Small intestine (tissue), 7 donors: ENCODE data around the gene UQCRC1. TPM values are rescaled to one million over a fixed set of nuclear protein-coding genes. Genes with fewer than 3 reads are reported as not detected.
A peak's percentile ranks its signal among the peaks of the same experiment; 100 is the strongest.

ENCODE experiments used
- DNase-seq, 2 donors: peaks; one replicate each; pipeline versions ENCODE4 v3.0.0 to v3.0.0-alpha.2; 2013
- FAIRE-seq: peaks from 2 replicates; lab custom pipeline; 2012; peaks lifted over from hg19 to GRCh38; lab: Jason Lieb, UNC
- H3K27ac ChIP-seq, 3 donors: one replicate each; pipeline ENCODE4 v1.5.1; 2013; ENCODE audit warnings: low read length in 2 of 3, mild to moderate bottlenecking in 2 of 3, control low read depth in 1 of 3, inconsistent platforms in 1 of 3, low read depth in 1 of 3, moderate library complexity in 1 of 3
- H3K27me3 ChIP-seq, 3 donors: one replicate each; pipeline ENCODE4 v1.6.1; 2013; ENCODE audit warnings: low read length in 3 of 3, inconsistent platforms in 1 of 3; ENCODE audit not compliant: control insufficient read depth in 3 of 3, insufficient read depth in 3 of 3
- H3K36me3 ChIP-seq, 3 donors: one replicate each; pipeline ENCODE4 v1.6.1; 2013; ENCODE audit warnings: low read length in 3 of 3, inconsistent platforms in 1 of 3, low read depth in 1 of 3, mild to moderate bottlenecking in 1 of 3, moderate library complexity in 1 of 3; ENCODE audit not compliant: control insufficient read depth in 3 of 3, insufficient read depth in 2 of 3
- H3K4me1 ChIP-seq, 3 donors: one replicate each; pipeline ENCODE4 v1.6.1; 2013; ENCODE audit warnings: low read length in 2 of 3, inconsistent platforms in 1 of 3, low read depth in 1 of 3, mild to moderate bottlenecking in 1 of 3, moderate library complexity in 1 of 3; ENCODE audit not compliant: control insufficient read depth in 3 of 3, insufficient read depth in 2 of 3
- H3K4me3 ChIP-seq, 3 donors: one replicate each; pipeline ENCODE4 v1.5.1; 2013; ENCODE audit warnings: low read length in 3 of 3, control low read depth in 1 of 3, inconsistent platforms in 1 of 3, low read depth in 1 of 3, mild to moderate bottlenecking in 1 of 3, moderate library complexity in 1 of 3
- H3K9me3 ChIP-seq, 2 donors: one replicate each; pipeline ENCODE4 v1.6.1; 2013; ENCODE audit warnings: low read depth in 1 of 2, low read length in 1 of 2; ENCODE audit not compliant: control insufficient read depth in 2 of 2, insufficient read depth in 1 of 2
- WGBS, 3 donors: extraction: QIAGEN DNeasy Blood & Tissue Kit; methylation state at CpG; one replicate each; pipeline ENCODE4 v1.1.7; 2013; 5-methylcytosine and 5-hydroxymethylcytosine counted together
- polyA plus RNA-seq, 4 donors: library from polyadenylated mRNA; stranded (reverse) in 3 of 4; unstranded in 1 of 4; fragments of 200-250 nt in 3 of 4; fragments of 120-200 nt in 1 of 4; gene quantifications; one replicate each; pipeline versions ENCODE4 v1.2.1 to v1.2.3, GENCODE V29; 2013
- donor health status: healthy with polysubstance abuse.
- donor health status: control.
- donor health status: control.
- donor health status: Bipolar disorder and iron deficiency.
- donor health status: healthy.

UQCRC1 gene
- polyA plus RNA-seq, 4 donors = 291 to 692 (median 452) TPM

DNA sequence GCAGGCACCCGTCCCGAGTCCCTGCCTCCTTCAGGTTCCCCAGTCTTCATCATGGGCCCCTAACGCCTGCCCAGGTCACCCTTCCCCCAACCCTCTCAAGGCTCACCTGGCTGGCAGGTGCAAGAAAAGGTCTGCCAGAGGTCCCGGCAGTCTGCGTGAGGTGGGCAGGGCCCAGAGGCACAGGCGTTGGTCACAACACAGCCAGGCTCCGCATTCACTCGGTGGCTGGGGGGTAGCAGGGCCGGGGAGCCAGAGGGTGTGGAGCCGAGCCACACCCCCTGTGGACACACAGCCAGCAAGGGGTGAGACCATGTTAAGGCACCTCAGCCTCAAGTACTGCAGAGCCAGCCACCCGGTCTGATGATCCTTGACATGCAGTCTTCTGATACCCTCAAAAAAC is 42.3 kb upstream of the UQCRC1 start:
- WGBS, 3 donors = 33 to 71% (median 59%) methylated on average over 11 of the region's 11 CpGs
- H3K4me1 ChIP-seq = peaks cover 0 to 10% (median 0%) of the 10 kb centered on the region in 3 donors
- H3K9me3 ChIP-seq = no peaks in the 10 kb centered on the region
- DNase-seq (no peak), FAIRE-seq (no peak)
- no peak overlapping the region for H3K27ac ChIP-seq
- peaks cover 0 to under 1% (median 0%) of the 10 kb centered on the region in 3 donors for H3K27me3 ChIP-seq
- no peak overlapping the region for H3K4me3 ChIP-seq
- peaks cover 0 to 16% (median 0%) of the 10 kb centered on the region in 3 donors for H3K36me3 ChIP-seq

DNA sequence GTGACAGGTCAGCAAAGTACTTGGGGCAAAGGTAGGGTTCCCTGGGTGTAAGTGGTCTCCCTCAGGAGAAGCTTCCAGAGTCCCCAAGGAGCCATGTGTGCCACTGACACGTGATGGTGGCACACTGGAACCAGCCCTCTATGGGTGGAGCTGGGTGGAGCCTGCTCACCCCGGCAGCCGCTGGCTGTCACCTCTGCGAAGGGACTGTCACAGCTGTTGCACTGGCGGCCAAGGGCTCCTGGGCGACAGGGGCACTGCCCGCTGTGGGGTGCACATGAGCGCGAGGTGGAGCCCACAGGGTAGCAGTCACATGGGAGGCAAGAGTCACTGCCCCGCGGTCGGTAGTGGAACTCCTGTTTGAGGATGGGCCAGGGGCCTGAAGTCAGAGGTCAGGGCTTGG is 41.3 kb upstream of the UQCRC1 start:
- FAIRE-seq (no peak), DNase-seq (peak in 1 of 2 donors; percentile 28)
- H3K4me1 ChIP-seq = peaks cover 0 to 8% (median 0%) of the 10 kb centered on the region in 3 donors
- peaks cover 0 to 23% (median 0%) of the 10 kb centered on the region in 3 donors for H3K36me3 ChIP-seq
- H3K9me3 ChIP-seq = no peaks in the 10 kb centered on the region
- WGBS, 3 donors = 65 to 85% (median 73%) methylated on average over 12 of the region's 12 CpGs
- no peaks in the 10 kb centered on the region for H3K27me3 ChIP-seq
- H3K27ac ChIP-seq = no peak overlapping the region
- no peak overlapping the region for H3K4me3 ChIP-seq

DNA sequence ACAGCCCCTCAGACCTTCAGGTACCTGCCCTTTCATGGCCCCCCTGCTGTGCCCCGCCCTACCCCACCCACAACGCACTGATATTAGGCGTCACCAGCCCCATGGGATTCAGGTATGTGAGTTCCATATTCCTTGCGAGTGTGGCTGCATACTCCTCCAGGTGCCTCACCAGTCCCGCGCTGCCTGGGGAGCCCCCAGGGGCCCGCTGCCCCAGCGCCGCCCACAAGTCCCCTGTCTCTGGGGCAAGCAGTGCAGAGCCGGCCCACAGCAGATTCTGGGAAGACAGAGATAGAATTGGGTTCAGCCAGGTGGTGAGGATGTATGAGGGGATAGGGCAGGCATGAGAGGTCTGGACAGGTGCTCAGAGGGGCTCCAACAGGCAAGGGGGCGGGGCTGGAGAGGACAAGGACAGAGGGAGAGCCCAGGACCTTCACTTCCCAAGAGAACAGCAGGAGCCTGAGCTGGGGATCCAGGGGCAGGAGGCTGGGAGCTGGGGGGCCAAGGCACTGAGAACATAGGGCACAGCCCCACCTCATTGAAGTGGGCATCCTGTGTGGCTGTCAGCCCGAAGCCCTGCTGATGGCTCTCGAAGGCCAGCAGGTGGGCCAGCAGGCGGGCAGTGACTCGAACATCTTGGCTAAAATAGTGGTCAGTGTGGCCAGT is 38.9 kb upstream of the UQCRC1 start:
- H3K27me3 ChIP-seq = no peaks in the 10 kb centered on the region
- DNase-seq = no peak
- H3K9me3 ChIP-seq = no peaks in the 10 kb centered on the region
- WGBS, 3 donors = 73 to 86% (median 82%) methylated on average over 15 of the region's 15 CpGs
- H3K4me3 ChIP-seq = no peak overlapping the region
- peaks cover 0 to 8% (median 0%) of the 10 kb centered on the region in 3 donors for H3K4me1 ChIP-seq
- FAIRE-seq = no peak
- no peak overlapping the region for H3K27ac ChIP-seq
- H3K36me3 ChIP-seq = peaks cover 0 to 26% (median 0%) of the 10 kb centered on the region in 3 donors

DNA sequence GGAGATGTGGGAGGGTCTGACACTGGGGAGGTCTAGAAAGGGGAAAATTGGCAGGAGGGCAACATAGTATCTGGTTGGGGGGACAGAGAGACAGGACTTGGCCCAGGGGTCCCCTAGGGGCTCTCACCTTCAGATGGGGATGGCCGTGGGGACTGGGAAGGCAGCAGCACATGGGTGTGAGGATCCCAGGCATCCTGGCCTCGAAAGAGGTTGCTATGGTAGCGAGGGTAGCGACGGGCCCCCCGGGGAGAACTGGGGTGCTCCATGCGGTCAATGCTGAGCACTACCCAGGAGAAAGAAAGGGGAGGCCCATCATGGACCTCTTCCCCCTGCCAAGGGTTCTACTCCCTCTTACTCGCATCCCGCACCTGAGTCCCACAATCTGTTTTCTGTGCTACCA is 38.3 kb upstream of the UQCRC1 start:
- Histone ChIP-seq H3K4me3 (no peak overlapping the region), H3K9me3 (no peaks in the 10 kb centered on the region), H3K4me1 (peaks cover 0 to 8% (median 0%) of the 10 kb centered on the region in 3 donors), H3K36me3 (peaks cover 0 to 24% (median 0%) of the 10 kb centered on the region in 3 donors), H3K27ac (no peak overlapping the region), H3K27me3 (no peaks in the 10 kb centered on the region)
- 74 to 84% (median 80%) methylated on average over 9 of the region's 9 CpGs for WGBS, 3 donors
- no peak for DNase-seq
- no peak for FAIRE-seq

DNA sequence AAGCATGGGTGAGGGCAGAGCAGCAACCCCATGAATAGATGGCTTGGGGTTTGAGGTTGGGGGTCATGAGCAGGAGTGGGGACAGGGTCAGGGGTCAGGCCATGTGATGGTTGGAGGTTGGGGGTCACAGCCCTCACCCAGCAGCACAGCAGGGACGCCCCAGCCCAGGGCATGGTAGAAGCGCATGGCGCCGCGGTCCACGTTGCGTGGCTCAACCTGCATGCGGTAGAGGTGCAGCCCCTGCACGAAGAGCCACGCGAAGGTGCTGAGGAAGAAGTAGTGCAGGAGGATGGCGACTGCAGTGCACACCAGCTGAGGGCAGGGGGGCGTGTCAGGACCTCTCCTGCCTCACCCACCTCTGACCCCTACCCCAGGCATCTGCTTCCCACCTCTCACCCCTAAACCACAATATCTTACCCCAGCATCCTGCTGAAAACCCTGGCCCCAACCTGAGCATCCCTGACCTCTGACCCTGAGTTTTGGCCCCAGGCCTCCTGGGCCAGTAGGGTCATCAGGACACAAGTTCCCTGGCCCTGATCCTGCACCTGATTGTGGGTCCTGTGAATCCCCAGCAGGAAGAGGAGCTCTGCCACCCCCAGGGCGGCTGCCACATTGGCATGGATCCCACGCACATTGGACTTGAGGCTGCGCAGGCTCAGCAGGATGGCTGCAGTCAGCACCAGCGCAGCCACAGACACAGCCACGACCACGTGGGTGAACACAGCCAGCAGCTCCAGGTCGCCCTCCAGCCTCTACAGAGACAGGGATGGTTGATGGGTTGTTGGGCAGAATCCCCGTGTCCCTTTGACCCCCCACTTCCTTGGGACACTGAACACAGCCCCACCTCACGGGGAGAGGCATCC is 35.7 kb upstream of the UQCRC1 start:
- Histone ChIP-seq H3K27me3 (no peaks in the 10 kb centered on the region), H3K4me3 (no peak overlapping the region), H3K27ac (no peak overlapping the region), H3K9me3 (no peaks in the 10 kb centered on the region), H3K36me3 (peaks cover 0 to 25% (median 0%) of the 10 kb centered on the region in 3 donors), H3K4me1 (peaks cover 0 to 8% (median 0%) of the 10 kb centered on the region in 3 donors)
- no peak for DNase-seq
- FAIRE-seq = no peak
- WGBS, 3 donors = 86 to 89% (median 87%) methylated on average over 20 to 22 of the region's 22 CpGs

DNA sequence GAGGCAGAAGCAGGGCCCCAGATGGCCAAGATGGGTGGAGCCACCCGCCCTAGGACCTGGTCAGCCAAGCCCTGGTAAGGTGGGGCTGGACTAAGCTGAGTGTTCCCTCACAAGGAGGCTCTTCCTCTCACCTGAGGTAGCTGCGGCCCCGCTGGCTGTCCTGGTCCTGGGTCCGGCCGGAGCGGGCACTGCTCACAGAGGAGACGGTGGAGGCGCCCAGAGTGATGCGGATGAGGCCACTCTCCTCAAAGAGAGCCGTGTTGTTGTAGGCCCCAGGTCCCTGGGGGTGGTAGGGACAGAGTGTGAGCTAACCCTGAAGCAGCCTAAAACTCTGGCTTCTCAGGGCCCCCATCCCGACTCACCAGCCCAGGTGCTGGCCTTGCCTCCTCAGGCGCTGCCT is 33.2 kb upstream of the UQCRC1 start:
- 87 to 93% (median 92%) methylated on average over 11 to 12 of the region's 12 CpGs for WGBS, 3 donors
- FAIRE-seq = no peak
- Histone ChIP-seq H3K27me3 (no peaks in the 10 kb centered on the region), H3K4me3 (no peak overlapping the region), H3K36me3 (peaks cover 0 to 24% (median 0%) of the 10 kb centered on the region in 3 donors), H3K4me1 (no peaks in the 10 kb centered on the region), H3K27ac (no peak overlapping the region), H3K9me3 (no peaks in the 10 kb centered on the region)
- DNase-seq = no peak

DNA sequence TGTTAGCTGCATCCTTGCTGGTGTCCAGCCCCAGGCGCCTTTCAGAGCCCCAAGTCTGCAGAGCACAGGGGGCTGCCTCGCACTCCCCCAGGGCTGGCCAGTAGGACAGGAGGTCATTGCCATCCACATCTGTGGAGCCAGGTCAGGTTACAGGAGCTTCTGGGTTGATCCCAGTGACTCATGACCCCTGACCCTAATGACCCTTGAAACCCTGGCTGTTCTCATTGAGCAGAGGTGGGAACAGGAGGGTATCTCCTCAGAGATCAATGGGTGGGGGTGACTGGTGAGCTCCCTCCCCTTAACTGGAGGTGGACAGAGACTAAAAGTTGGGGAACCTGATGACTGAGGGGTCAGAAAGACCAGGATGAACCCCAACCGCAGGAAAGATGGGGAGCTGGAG is 31.9 kb upstream of the UQCRC1 start:
- Histone ChIP-seq H3K27me3 (no peaks in the 10 kb centered on the region), H3K27ac (no peak overlapping the region), H3K9me3 (no peaks in the 10 kb centered on the region), H3K4me3 (no peak overlapping the region), H3K4me1 (peaks cover 0 to 4% (median under 1%) of the 10 kb centered on the region in 3 donors), H3K36me3 (peaks cover 0 to 19% (median 0%) of the 10 kb centered on the region in 3 donors)
- 91 to 97% (median 94%) methylated on average over 3 of the region's 3 CpGs for WGBS, 3 donors
- DNase-seq = no peak
- no peak for FAIRE-seq

DNA sequence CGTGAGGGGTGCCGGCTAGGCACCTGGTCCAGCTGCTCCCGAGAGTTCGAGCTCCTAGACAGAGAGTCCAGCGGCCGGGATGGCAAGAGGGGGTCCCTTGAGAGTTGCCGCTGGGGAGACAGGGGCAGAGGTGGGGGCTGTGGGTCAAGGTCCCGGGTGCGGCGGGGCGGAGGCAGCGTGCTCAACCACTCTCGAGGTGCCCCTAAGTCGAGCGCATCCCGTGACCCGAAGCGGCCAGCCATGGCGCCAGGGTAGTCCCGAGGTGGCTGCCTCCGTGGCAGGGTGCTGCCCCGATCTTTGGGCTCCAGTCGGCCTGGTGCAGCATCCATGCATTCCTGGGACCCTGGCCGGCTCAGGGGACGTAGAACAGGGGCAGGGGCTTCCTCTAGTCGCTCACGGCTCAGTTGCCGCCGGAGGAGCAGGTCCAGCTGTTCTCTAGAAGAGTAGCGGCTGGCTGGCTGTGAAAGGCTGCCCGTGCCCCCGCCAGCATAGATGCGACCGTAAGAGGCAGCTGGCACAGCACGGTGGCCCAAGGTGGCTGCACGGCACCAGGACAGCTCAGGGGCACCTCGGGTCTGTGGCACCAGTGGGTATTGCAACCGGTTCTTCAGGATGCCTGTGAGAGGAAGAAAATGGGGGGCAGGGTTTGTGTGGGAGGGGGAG is 30.6 kb upstream of the UQCRC1 start:
- H3K9me3 ChIP-seq = no peaks in the 10 kb centered on the region
- DNase-seq (no peak), FAIRE-seq (no peak)
- no peaks in the 10 kb centered on the region for H3K27me3 ChIP-seq
- no peak overlapping the region for H3K27ac ChIP-seq
- H3K36me3 ChIP-seq = peaks cover 0 to 15% (median 0%) of the 10 kb centered on the region in 3 donors
- H3K4me3 ChIP-seq = no peak overlapping the region
- peaks cover 0 to 10% (median 3%) of the 10 kb centered on the region in 3 donors for H3K4me1 ChIP-seq
- WGBS, 3 donors = 86 to 91% (median 88%) methylated on average over 33 to 38 of the region's 38 CpGs
